ENCODE measurements around the gene LDHD. TPM values are rescaled to one million over a fixed set of nuclear protein-coding genes. Genes with fewer than 3 reads are reported as not detected.
A peak's percentile ranks its signal among the peaks of the same experiment; 100 is the strongest.

LDHD gene
- total and polyA plus RNA-seq, 7 experiments from 2014 or later = 0.31 to 2.7 (median 0.46) TPM; not detected in 1

DNA sequence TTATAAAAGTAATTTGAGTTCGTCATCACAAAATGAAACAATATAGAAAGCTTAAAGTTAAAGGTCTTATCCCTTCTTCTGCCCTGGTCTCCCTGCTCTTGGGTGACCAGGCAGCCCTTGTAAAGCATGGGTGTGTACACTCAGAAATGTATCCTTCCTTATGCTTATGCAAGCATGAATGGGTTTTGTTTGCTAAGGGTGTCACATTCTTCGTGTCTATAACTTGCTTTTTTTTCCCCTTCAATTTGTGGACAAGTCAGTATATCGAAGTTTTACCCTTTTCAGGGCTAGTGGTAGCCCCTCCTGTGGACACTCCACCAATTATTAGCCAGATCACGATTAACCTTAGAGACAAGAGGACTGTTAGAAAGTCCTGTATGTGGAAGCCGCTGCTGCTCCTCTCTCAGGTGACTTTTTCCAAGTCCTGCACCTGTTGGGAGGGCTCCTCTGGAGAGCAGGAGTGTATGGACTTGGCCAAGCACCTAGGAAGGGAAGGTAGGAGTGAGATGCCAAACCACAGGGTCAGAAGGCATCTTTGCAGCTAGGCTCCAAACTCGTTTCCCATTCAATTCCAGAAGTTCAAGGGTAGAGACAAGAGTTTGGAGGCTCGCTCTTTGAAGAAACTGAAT, 50.9 kb downstream of the LDHD start:
- POLR2A ChIA-PET = interaction anchor here (0.7 to 1.3 kb wide), 3 partner anchors 9 to 13 kb away, joined by 3 to 5 read pairs (median 3); no protein-coding TSS in a partner anchor
- Histone ChIP-seq H3K4me1 (ENCODE audit: control insufficient read depth in 2 of 2, insufficient read depth in 2 of 2, low read length in 2 of 2) (peaks cover 5 to 20% of the 10 kb centered on the region in 2 donors), H3K9me3 (ENCODE audit: control insufficient read depth in 2 of 3, low read length in 3 of 3) (no peaks in the 10 kb centered on the region), H3K27me3 (ENCODE audit: control insufficient read depth in 2 of 2, insufficient read depth in 2 of 2, low read length in 2 of 2) (no peaks in the 10 kb centered on the region), H3K27ac (ENCODE audit: low read depth, low read length) (peak overlapping the region; percentile 41), H3K36me3 (ENCODE audit: control insufficient read depth in 2 of 3, insufficient read depth in 3 of 3, low read length in 3 of 3) (no peaks in the 10 kb centered on the region), H3K4me3 (ENCODE audit: low read length) (no peak overlapping the region)
- DNase-seq = no peak
- peak overlapping the region in 9 of 10 donors; percentile 7 to 91 (median 78) for H3K4me3 Mint-ChIP-seq
- peaks cover 21 to 81% (median 56%) of the 10 kb centered on the region in 7 donors for H3K4me1 Mint-ChIP-seq
- H3K9me3 Mint-ChIP-seq = peaks cover 0 to 2% (median 0%) of the 10 kb centered on the region in 11 donors
- ATAC-seq = no peak
- intact Hi-C loops (cut with micrococcal nuclease) = loop anchor here (1.0 to 2.0 kb wide), 2 partner anchors 10 to 45 kb away; no protein-coding TSS in a partner anchor
- peaks cover 0 to 12% (median 0%) of the 10 kb centered on the region in 5 donors for H3K36me3 Mint-ChIP-seq
- CTCF ChIA-PET = interaction anchor here (0.9 to 1.2 kb wide), 2 partner anchors 44 to 46 kb away, joined by 3 to 5 read pairs; no protein-coding TSS in a partner anchor
- no peaks in the 10 kb centered on the region for H3K27me3 Mint-ChIP-seq
- peak overlapping the region in 7 of 9 donors; percentile 47 to 93 (median 89) for H3K27ac Mint-ChIP-seq

DNA sequence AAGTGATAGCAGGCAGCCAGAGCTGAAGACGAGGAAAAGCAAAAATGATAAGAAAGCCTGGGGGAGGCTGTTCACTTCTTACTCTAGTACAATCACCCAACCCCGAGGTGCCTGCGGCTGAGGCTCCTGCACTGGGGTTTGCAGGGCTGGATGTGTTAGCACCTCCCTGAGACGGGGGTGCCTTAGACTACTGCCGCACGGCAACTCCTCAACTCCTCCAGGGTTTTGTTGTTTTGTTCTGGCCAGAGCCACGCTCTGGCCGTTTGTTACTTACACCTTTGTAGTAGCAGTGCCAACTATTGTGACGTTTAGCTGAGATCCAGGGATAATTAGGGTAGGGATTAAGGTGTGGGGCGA, 51.5 kb downstream of the LDHD start:
- Mint-ChIP-seq H3K27me3 (no peaks in the 10 kb centered on the region), H3K9me3 (peaks cover 0 to 2% (median 0%) of the 10 kb centered on the region in 11 donors), H3K27ac (peak overlapping the region; percentile 83 to 93 (median 89)), H3K36me3 (peaks cover 0 to 7% (median 0%) of the 10 kb centered on the region in 5 donors), H3K4me1 (peaks cover 20 to 76% (median 51%) of the 10 kb centered on the region in 7 donors), H3K4me3 (peak overlapping the region; percentile 64 to 91 (median 79))
- Histone ChIP-seq H3K4me3 (ENCODE audit: low read length) (no peak overlapping the region), H3K27ac (ENCODE audit: low read depth, low read length) (peak overlapping the region; percentile 41), H3K4me1 (ENCODE audit: control insufficient read depth in 2 of 2, insufficient read depth in 2 of 2, low read length in 2 of 2) (peaks cover 5 to 20% of the 10 kb centered on the region in 2 donors), H3K36me3 (ENCODE audit: control insufficient read depth in 2 of 3, insufficient read depth in 3 of 3, low read length in 3 of 3) (no peaks in the 10 kb centered on the region), H3K9me3 (ENCODE audit: control insufficient read depth in 2 of 3, low read length in 3 of 3) (no peaks in the 10 kb centered on the region), H3K27me3 (ENCODE audit: control insufficient read depth in 2 of 2, insufficient read depth in 2 of 2, low read length in 2 of 2) (no peaks in the 10 kb centered on the region)
- DNase-seq (peak in 8 of 9 donors; percentile 18 to 49 (median 37)), ATAC-seq (peak; percentile 86)
- ChIA-PET CTCF (interaction anchor here (0.6 to 1.2 kb wide), 4 partner anchors 44 to 214 kb away, joined by 3 to 5 read pairs (median 4); no protein-coding TSS in a partner anchor), POLR2A (interaction anchor here (0.7 to 1.4 kb wide), 4 partner anchors 10 to 582 kb away, joined by 3 to 5 read pairs (median 4); partner anchors contain the start of genes KARS1, TERF2IP and WDR59)
- intact Hi-C loops (cut with micrococcal nuclease) = loop anchor here (1.0 to 2.0 kb wide), 2 partner anchors 10 to 46 kb away; no protein-coding TSS in a partner anchor

DNA sequence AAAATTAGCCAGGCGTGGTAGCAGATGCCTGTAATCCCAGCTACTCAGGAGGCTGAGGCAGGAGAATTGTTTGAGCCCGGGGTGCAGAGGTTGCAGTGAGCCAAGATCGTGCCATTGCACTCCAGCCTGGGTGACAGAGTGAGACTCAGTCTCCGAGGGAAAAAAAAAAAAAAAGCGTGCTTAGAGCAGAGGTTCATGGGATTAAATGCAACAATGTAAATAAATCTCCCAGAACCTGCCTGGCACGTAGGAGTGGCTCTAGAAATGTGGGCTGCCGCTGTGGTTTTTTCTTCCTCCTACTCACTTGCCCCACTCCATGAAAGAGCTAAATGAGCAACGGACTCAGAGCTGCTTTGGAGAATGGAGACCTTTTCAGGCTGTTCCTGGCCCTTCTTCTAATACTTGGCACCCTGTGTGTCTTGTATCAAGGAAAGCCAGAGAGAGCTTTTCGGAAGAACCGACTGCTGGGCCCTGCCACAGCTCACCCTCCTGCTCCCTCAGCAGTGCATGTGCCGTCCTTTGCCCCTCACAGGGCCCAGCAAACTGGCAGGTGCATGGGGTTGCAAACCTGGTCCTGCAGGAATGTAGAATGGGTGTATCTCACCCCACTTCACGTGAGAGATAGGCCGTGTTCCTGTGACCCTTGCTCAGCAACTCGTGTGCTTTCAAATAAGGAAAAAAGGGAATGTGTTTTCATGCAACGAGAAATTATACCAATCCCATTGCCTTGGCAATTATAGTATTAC, 52.0 kb downstream of the LDHD start:
- DNase-seq (peak in 6 of 9 donors; percentile 10 to 35 (median 20)), ATAC-seq (peak; percentile 57)
- peaks cover 0 to 7% (median 0%) of the 10 kb centered on the region in 5 donors for H3K36me3 Mint-ChIP-seq
- CTCF ChIA-PET = interaction anchor here (0.6 to 1.4 kb wide), 6 partner anchors 9 to 214 kb away, joined by 3 to 5 read pairs (median 4); no protein-coding TSS in a partner anchor
- peak overlapping the region; percentile 64 to 91 (median 79) for H3K4me3 Mint-ChIP-seq
- peak overlapping the region; percentile 83 to 93 (median 89) for H3K27ac Mint-ChIP-seq
- POLR2A ChIA-PET = interaction anchor here (0.7 to 1.4 kb wide), 5 partner anchors 10 to 583 kb away, joined by 3 to 5 read pairs (median 3); partner anchors contain the start of genes KARS1, TERF2IP and WDR59
- H3K9me3 ChIP-seq (ENCODE audit: control insufficient read depth in 2 of 3, low read length in 3 of 3) = no peaks in the 10 kb centered on the region
- no peaks in the 10 kb centered on the region for H3K36me3 ChIP-seq (ENCODE audit: control insufficient read depth in 2 of 3, insufficient read depth in 3 of 3, low read length in 3 of 3)
- peak overlapping the region; percentile 45 for H3K4me3 ChIP-seq (ENCODE audit: low read length)
- intact Hi-C loops (cut with micrococcal nuclease) = loop anchor here (1.0 to 2.0 kb wide), 2 partner anchors 11 to 46 kb away; no protein-coding TSS in a partner anchor
- no peaks in the 10 kb centered on the region for H3K27me3 ChIP-seq (ENCODE audit: control insufficient read depth in 2 of 2, insufficient read depth in 2 of 2, low read length in 2 of 2)
- H3K4me1 Mint-ChIP-seq = peaks cover 17 to 73% (median 45%) of the 10 kb centered on the region in 7 donors
- peak overlapping the region; percentile 41 for H3K27ac ChIP-seq (ENCODE audit: low read depth, low read length)
- H3K27me3 Mint-ChIP-seq = no peaks in the 10 kb centered on the region
- peaks cover 5 to 20% of the 10 kb centered on the region in 2 donors for H3K4me1 ChIP-seq (ENCODE audit: control insufficient read depth in 2 of 2, insufficient read depth in 2 of 2, low read length in 2 of 2)
- H3K9me3 Mint-ChIP-seq = peaks cover 0 to 2% (median 0%) of the 10 kb centered on the region in 11 donors

DNA sequence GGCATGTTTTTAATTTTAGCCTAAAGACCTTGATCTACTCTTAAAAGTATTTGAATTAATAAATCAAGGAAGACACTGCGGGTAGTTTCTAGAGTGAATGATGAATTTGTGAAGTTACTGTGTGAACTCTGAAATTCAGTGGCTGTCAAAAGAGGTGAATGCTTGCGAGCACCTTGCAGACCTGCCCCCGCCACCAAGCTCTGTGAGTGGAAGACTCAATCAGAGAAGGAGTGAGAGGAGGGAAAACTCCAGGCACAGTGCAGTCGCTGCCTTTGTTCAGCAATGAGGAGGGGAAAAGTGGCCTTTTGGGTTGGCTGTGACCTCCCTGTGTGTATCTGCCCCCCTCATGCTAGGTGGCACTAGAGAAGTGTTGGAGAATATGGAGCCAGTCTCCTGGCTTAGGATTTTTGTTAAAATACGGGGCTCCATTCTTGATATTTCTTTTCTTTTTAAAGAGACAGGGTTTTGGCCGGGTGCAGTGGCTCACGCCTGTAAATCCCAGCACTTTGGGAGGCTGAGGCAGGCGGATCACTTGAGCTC, 53.0 kb downstream of the LDHD start:
- Mint-ChIP-seq H3K9me3 (no peaks in the 10 kb centered on the region), H3K36me3 (peaks cover 0 to 12% (median 0%) of the 10 kb centered on the region in 5 donors), H3K27ac (peak overlapping the region; percentile 40 to 92 (median 78)), H3K4me1 (peaks cover 17 to 70% (median 45%) of the 10 kb centered on the region in 7 donors), H3K27me3 (no peaks in the 10 kb centered on the region), H3K4me3 (peak overlapping the region in 9 of 10 donors; percentile 14 to 76 (median 52))
- Histone ChIP-seq H3K27me3 (ENCODE audit: control insufficient read depth in 2 of 2, insufficient read depth in 2 of 2, low read length in 2 of 2) (no peaks in the 10 kb centered on the region), H3K27ac (ENCODE audit: low read depth, low read length) (no peak overlapping the region), H3K36me3 (ENCODE audit: control insufficient read depth in 2 of 3, insufficient read depth in 3 of 3, low read length in 3 of 3) (no peaks in the 10 kb centered on the region), H3K4me1 (ENCODE audit: control insufficient read depth in 2 of 2, insufficient read depth in 2 of 2, low read length in 2 of 2) (peaks cover 5 to 20% of the 10 kb centered on the region in 2 donors), H3K4me3 (ENCODE audit: low read length) (no peak overlapping the region), H3K9me3 (ENCODE audit: control insufficient read depth in 2 of 3, low read length in 3 of 3) (no peaks in the 10 kb centered on the region)
- ATAC-seq = no peak
- CTCF ChIA-PET = interaction anchor here (1.4 kb wide), 1 partner anchor 46 kb away, joined by 4 read pairs; no protein-coding TSS in a partner anchor
- intact Hi-C loops (cut with micrococcal nuclease) = loop anchor here (2.0 kb wide), 1 partner anchor 47 kb away; no protein-coding TSS in a partner anchor
- DNase-seq = no peak
- POLR2A ChIA-PET = interaction anchor here (0.7 to 1.6 kb wide), 3 partner anchors 9 to 79 kb away, joined by 3 to 4 read pairs (median 4); partner anchors contain the start of gene WDR59

DNA sequence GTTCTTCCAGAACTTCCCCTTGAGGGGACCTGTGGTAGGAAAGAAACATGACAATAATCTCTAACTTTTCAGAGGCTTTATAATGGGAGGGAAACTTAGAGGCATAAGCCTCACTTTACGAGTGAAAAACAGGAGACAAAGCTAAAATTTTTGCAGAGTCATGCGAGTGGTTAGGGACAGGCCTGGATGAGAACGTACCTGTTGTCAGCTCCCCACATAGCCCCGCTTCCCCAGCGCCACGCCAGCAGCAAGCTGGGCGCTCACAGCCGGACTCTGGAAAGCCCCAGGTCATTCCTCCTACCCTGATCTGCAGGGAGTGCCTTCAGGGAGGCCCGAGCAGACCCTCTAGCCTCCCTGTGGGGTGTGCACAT, 53.6 kb downstream of the LDHD start:
- Mint-ChIP-seq H3K4me1 (peaks cover 17 to 66% (median 45%) of the 10 kb centered on the region in 7 donors), H3K4me3 (peak overlapping the region in 7 of 10 donors; percentile 2 to 61 (median 19)), H3K36me3 (peaks cover 0 to 15% (median 0%) of the 10 kb centered on the region in 5 donors), H3K27ac (peak overlapping the region in 8 of 9 donors; percentile 36 to 87 (median 67)), H3K9me3 (no peaks in the 10 kb centered on the region), H3K27me3 (no peaks in the 10 kb centered on the region)
- Histone ChIP-seq H3K27me3 (ENCODE audit: control insufficient read depth in 2 of 2, insufficient read depth in 2 of 2, low read length in 2 of 2) (no peaks in the 10 kb centered on the region), H3K4me3 (ENCODE audit: low read length) (no peak overlapping the region), H3K9me3 (ENCODE audit: control insufficient read depth in 2 of 3, low read length in 3 of 3) (no peaks in the 10 kb centered on the region), H3K4me1 (ENCODE audit: control insufficient read depth in 2 of 2, insufficient read depth in 2 of 2, low read length in 2 of 2) (peaks cover 5 to 20% of the 10 kb centered on the region in 2 donors), H3K36me3 (ENCODE audit: control insufficient read depth in 2 of 3, insufficient read depth in 3 of 3, low read length in 3 of 3) (no peaks in the 10 kb centered on the region), H3K27ac (ENCODE audit: low read depth, low read length) (no peak overlapping the region)
- ChIA-PET POLR2A (interaction anchor here (0.6 to 1.6 kb wide), 2 partner anchors 9 to 238 kb away, joined by 3 to 4 read pairs; no protein-coding TSS in a partner anchor), CTCF (no interaction called here)
- intact Hi-C loops (cut with micrococcal nuclease) = no loop called here
- ATAC-seq (no peak), DNase-seq (no peak)

Data from naive thymus-derived CD4-positive, alpha-beta T cell (primary cell).